Skin epidermis (tissue), 12 donors: ENCODE results near the gene ABCC3.

Experiments used
- H3K27ac ChIP-seq, 21 experiments: fragments of 200-600 bp; sonication (generic) in 11 of 21; one replicate each; pipeline ENCODE4 v1.5.0; 2020; ENCODE audit warnings: mild to moderate bottlenecking in 3 of 21, inconsistent platforms in 2 of 21, moderate library complexity in 2 of 21
- H3K4me3 ChIP-seq, 7 experiments: fragments of 200-600 bp; sonication (generic) in 2 of 7; one replicate each; pipeline ENCODE4 v1.5.0; 2020; ENCODE audit warnings: inconsistent platforms in 2 of 7, mild to moderate bottlenecking in 2 of 7, moderate library complexity in 1 of 7

The ABCC3 gene

GRCh38 chr17:50602836-50603235 is 31.8 kb upstream of the ABCC3 start:
- no peak overlapping the region for H3K27ac ChIP-seq
- H3K4me3 ChIP-seq, result no peak overlapping the region

- Histone ChIP-seq H3K27ac (no peak overlapping the region), H3K4me3 (no peak overlapping the region)
These were observed 31.3 kb upstream of the ABCC3 start for GRCh38 chr17:50603340-50603739.

- Histone ChIP-seq H3K27ac (no peak overlapping the region), H3K4me3 (no peak overlapping the region)
These were observed 30.2 kb upstream of the ABCC3 start for GRCh38 chr17:50604513-50604912.

GRCh38 chr17:50605429-50605828 is 29.3 kb upstream of the ABCC3 start:
- H3K27ac ChIP-seq, result no peak overlapping the region

GRCh38 chr17:50607522-50608175 is 27.0 kb upstream of the ABCC3 start:
- no peak overlapping the region for H3K4me3 ChIP-seq
- no peak overlapping the region for H3K27ac ChIP-seq

More at GRCh38 chr17:50605429-50605828, 29.3 kb upstream of the ABCC3 start:
- no peak overlapping the region for H3K4me3 ChIP-seq

GRCh38 chr17:50608700-50609379 is 25.8 kb upstream of the ABCC3 start:
- H3K27ac ChIP-seq, result no peak overlapping the region
- no peak overlapping the region for H3K4me3 ChIP-seq

GRCh38 chr17:50609380-50610074 is 25.2 kb upstream of the ABCC3 start:
- H3K27ac ChIP-seq, result no peak overlapping the region
- no peak overlapping the region for H3K4me3 ChIP-seq

- Histone ChIP-seq H3K27ac (no peak overlapping the region), H3K4me3 (no peak overlapping the region)
These were observed 23.0 kb upstream of the ABCC3 start for GRCh38 chr17:50611634-50612033.

GRCh38 chr17:50612281-50612680 is 22.4 kb upstream of the ABCC3 start:
- H3K27ac ChIP-seq, result no peak overlapping the region
- no peak overlapping the region for H3K4me3 ChIP-seq

GRCh38 chr17:50613007-50613992 is 21.4 kb upstream of the ABCC3 start:
- H3K4me3 ChIP-seq, result no peak overlapping the region
- no peak overlapping the region for H3K27ac ChIP-seq

GRCh38 chr17:50614471-50615051 is 20.1 kb upstream of the ABCC3 start:
- H3K4me3 ChIP-seq, result no peak overlapping the region

GRCh38 chr17:50615828-50616227 is 18.9 kb upstream of the ABCC3 start:
- no peak overlapping the region for H3K27ac ChIP-seq
- no peak overlapping the region for H3K4me3 ChIP-seq

More at GRCh38 chr17:50614471-50615051, 20.1 kb upstream of the ABCC3 start:
- H3K27ac ChIP-seq, result no peak overlapping the region

GRCh38 chr17:50618300-50618699 is 16.4 kb upstream of the ABCC3 start:
- Histone ChIP-seq H3K4me3 (no peak overlapping the region), H3K27ac (no peak overlapping the region)

- H3K27ac ChIP-seq, result no peak overlapping the region
- no peak overlapping the region for H3K4me3 ChIP-seq
These were observed 15.7 kb upstream of the ABCC3 start for GRCh38 chr17:50618941-50619340.

- Histone ChIP-seq H3K4me3 (no peak overlapping the region), H3K27ac (no peak overlapping the region)
These were observed 15.2 kb upstream of the ABCC3 start for GRCh38 chr17:50619489-50619888.

- Histone ChIP-seq H3K4me3 (no peak overlapping the region), H3K27ac (no peak overlapping the region)
These were observed 14.4 kb upstream of the ABCC3 start for GRCh38 chr17:50620237-50620636.

GRCh38 chr17:50620858-50621257 is 13.8 kb upstream of the ABCC3 start:
- Histone ChIP-seq H3K27ac (no peak overlapping the region), H3K4me3 (no peak overlapping the region)

- no peak overlapping the region for H3K4me3 ChIP-seq
- H3K27ac ChIP-seq, result no peak overlapping the region
These were observed 13.1 kb upstream of the ABCC3 start for GRCh38 chr17:50621574-50622031.

- Histone ChIP-seq H3K27ac (no peak overlapping the region), H3K4me3 (no peak overlapping the region)
These were observed 10.3 kb upstream of the ABCC3 start for GRCh38 chr17:50624321-50624934.
